HCT116 (cell line): ENCODE results near the gene ADAT3. TPM values are rescaled to one million over a fixed set of nuclear protein-coding genes. Genes with fewer than 3 reads are reported as not detected.

Experiments used
- ATAC-seq: fragments of 200-7000 bp; cut with Tn5 transposase; 2 replicates; pipeline ENCODE4 v1.9.1; 2020; ENCODE audit warnings: mild to moderate bottlenecking, moderate library complexity
- BruUV-seq: library from RNA; stranded (reverse); fragments of 400-500 nt; replicated peaks from 2 replicates; lab custom pipeline; 2021; lab: Mats Ljungman, UMichigan
- CTCF ChIA-PET: fragments of 300-600 bp; sonication (Branson Sonifier 250); formaldehyde crosslinking; loops from one replicate; lab custom pipeline; 2021; ENCODE audit warnings: antibody characterized with exemption; lab: Charles Lee
- POLR2A ChIA-PET: fragments of 300-600, 350-600 bp; sonication (Branson Sonifier 250); formaldehyde crosslinking; loops from one replicate; lab custom pipeline; 2021; ENCODE audit warnings: antibody characterized with exemption; lab: Charles Lee
- RAD21 ChIA-PET, 2 experiments: fragments of 300-600 bp; sonication (Branson Sonifier 250); formaldehyde crosslinking; loops; one replicate each; lab custom pipeline; 2023; ENCODE audit warnings: low total read pairs in 2 of 2; ENCODE audit not compliant: uncharacterized antibody in 2 of 2, unreplicated experiment in 2 of 2, low non-redundant PET in 1 of 2; lab: Charles Lee
- DNase-seq: peaks from one replicate; pipeline ENCODE4 v3.0.0-alpha.2; 2010; ENCODE audit warnings: low read depth, low spot score
- H2AFZ ChIP-seq: fragments of 200-600 bp; shearing (Covaris generic), sonication (generic); 2 replicates; pipeline ENCODE4 v1.6.1; 2017; ENCODE audit warnings: low read depth, mixed run types, mixed read lengths, antibody characterized with exemption, low read length; ENCODE audit not compliant: poor library complexity, severe bottlenecking
- H3K27ac ChIP-seq: 2 replicates; pipeline ENCODE4 v1.5.1; 2012; ENCODE audit warnings: low read depth, low read length
- H3K27me3 ChIP-seq: fragments of 200-600 bp; sonication (generic); 2 replicates; pipeline ENCODE4 v1.6.1; 2016; ENCODE audit warnings: mixed run types, low read length, mixed read lengths; ENCODE audit not compliant: insufficient read depth
- H3K36me3 ChIP-seq, 2 experiments: fragments of 200-500 bp in 1 of 2; fragments of 200-600 bp in 1 of 2; sonication (Bioruptor generic) in 1 of 2; sonication (generic) in 1 of 2; 2 replicates each; pipeline versions ENCODE4 v1.5.1 to v1.6.1; 2014 to 2016; ENCODE audit warnings: low read length in 2 of 2, inconsistent platforms in 1 of 2, mixed read lengths in 1 of 2, mixed run types in 1 of 2; ENCODE audit not compliant: insufficient read depth in 2 of 2, control insufficient read depth in 1 of 2
- H3K4me1 ChIP-seq, 2 experiments: fragments of 200-600 bp in 1 of 2; sonication (generic) in 1 of 2; 2 replicates each; pipeline versions ENCODE4 v1.5.1 to v1.6.1; 2012 to 2017; ENCODE audit warnings: low read length in 2 of 2, inconsistent platforms in 1 of 2, mild to moderate bottlenecking in 1 of 2, mixed read lengths in 1 of 2, mixed run types in 1 of 2, moderate library complexity in 1 of 2; ENCODE audit not compliant: insufficient read depth in 2 of 2, control insufficient read depth in 1 of 2
- H3K4me2 ChIP-seq: fragments of 200-600 bp; sonication (generic); 2 replicates; pipeline ENCODE4 v1.6.1; 2017; ENCODE audit warnings: mixed run types, low read length, mixed read lengths
- H3K4me3 ChIP-seq, 2 experiments: fragments of 200-600 bp in 1 of 2; sonication (generic) in 1 of 2; replicated peaks in 1 of 2; 2 replicates each; pipeline ENCODE4 v1.5.1; 2011 to 2016; ENCODE audit warnings: low read length in 2 of 2, control low read depth in 1 of 2, low read depth in 1 of 2, mild to moderate bottlenecking in 1 of 2, mixed read lengths in 1 of 2, mixed run types in 1 of 2
- H3K79me2 ChIP-seq: fragments of 200-600 bp; sonication (generic); 2 replicates; pipeline ENCODE4 v1.6.1; 2017; ENCODE audit warnings: mild to moderate bottlenecking, mixed run types, low read length, moderate library complexity, mixed read lengths; ENCODE audit not compliant: insufficient read depth
- H3K9ac ChIP-seq: fragments of 200-600 bp; sonication (generic); 2 replicates; pipeline ENCODE4 v1.6.1; 2016; ENCODE audit warnings: low read length, mixed read lengths
- H3K9me2 ChIP-seq: fragments of 200-600 bp; sonication (generic), shearing (Covaris generic); 2 replicates; pipeline ENCODE4 v1.6.1; 2017; ENCODE audit warnings: mixed run types, mild to moderate bottlenecking, moderate library complexity; ENCODE audit not compliant: insufficient read depth
- H3K9me3 ChIP-seq, 2 experiments: fragments of 200-500 bp in 1 of 2; fragments of 200-600 bp in 1 of 2; sonication (Bioruptor generic) in 1 of 2; sonication (generic) in 1 of 2; 2 replicates each; pipeline ENCODE4 v1.6.1; 2014 to 2017; ENCODE audit warnings: low read length in 2 of 2, mixed read lengths in 2 of 2, inconsistent platforms in 1 of 2, low read depth in 1 of 2, mild to moderate bottlenecking in 1 of 2, mixed run types in 1 of 2, moderate library complexity in 1 of 2; ENCODE audit not compliant: control insufficient read depth in 1 of 2, insufficient read depth in 1 of 2
- H4K20me1 ChIP-seq: fragments of 200-600 bp; sonication (generic), shearing (Covaris generic); 2 replicates; pipeline ENCODE4 v1.6.1; 2017; ENCODE audit warnings: mixed run types, mild to moderate bottlenecking, moderate library complexity; ENCODE audit not compliant: insufficient read depth
- ATF3 ChIP-seq: IDR thresholded peaks from 2 replicates; pipeline ENCODE4 v1.6.1; 2012
- CBX3 ChIP-seq: IDR thresholded peaks from 2 replicates; pipeline ENCODE4 v1.6.1; 2012; ENCODE audit warnings: low read depth
- CTCF ChIP-seq, 3 experiments: fragments of 200-600 bp in 1 of 3; sonication (generic) in 1 of 3; IDR thresholded peaks in 2 of 3; conservative IDR thresholded peaks in 1 of 3; 2 replicates each; pipeline ENCODE4 v1.5.1; 2012 to 2017; ENCODE audit warnings: low read depth in 2 of 3, low read length in 2 of 3, antibody characterized with exemption in 1 of 3, borderline replicate concordance in 1 of 3, control low read depth in 1 of 3, mild to moderate bottlenecking in 1 of 3, mixed read lengths in 1 of 3, mixed run types in 1 of 3, moderate library complexity in 1 of 3; ENCODE audit not compliant: insufficient read depth in 1 of 3
- EGR1 ChIP-seq: IDR thresholded peaks from 2 replicates; pipeline ENCODE4 v1.6.1; 2012; ENCODE audit warnings: low read depth
- ELF1 ChIP-seq: IDR thresholded peaks from 2 replicates; pipeline ENCODE4 v1.6.1; 2012; ENCODE audit warnings: low read depth, borderline replicate concordance
- EZH2 ChIP-seq: fragments of 200-600 bp; sonication (generic); IDR thresholded peaks from 2 replicates; pipeline ENCODE4 v1.6.1; 2017; ENCODE audit warnings: antibody characterized with exemption, mixed run types
- FOSL1 ChIP-seq: IDR thresholded peaks from 2 replicates; pipeline ENCODE4 v1.6.1; 2012; ENCODE audit warnings: low read depth
- JUND ChIP-seq: IDR thresholded peaks from 2 replicates; pipeline ENCODE4 v1.6.1; 2012
- POLR2A ChIP-seq: IDR thresholded peaks from 2 replicates; pipeline ENCODE4 v1.7.0; 2011; ENCODE audit warnings: borderline replicate concordance; ENCODE audit not compliant: insufficient read depth, insufficient read length; ENCODE audit errors: extremely low read depth
- POLR2AphosphoS5 ChIP-seq: IDR thresholded peaks from 2 replicates; pipeline ENCODE4 v1.6.1; 2011; ENCODE audit warnings: mild to moderate bottlenecking, low read depth, low read length, moderate library complexity
- RAD21 ChIP-seq: IDR thresholded peaks from 2 replicates; pipeline ENCODE4 v1.6.1; 2012; ENCODE audit warnings: low read depth, mild to moderate bottlenecking
- REST ChIP-seq: IDR thresholded peaks from 2 replicates; pipeline ENCODE4 v1.6.1; 2012; ENCODE audit warnings: low read depth
- SIN3A ChIP-seq: IDR thresholded peaks from 2 replicates; pipeline ENCODE4 v1.6.1; 2012; ENCODE audit warnings: low read depth
- SP1 ChIP-seq: IDR thresholded peaks from 2 replicates; pipeline ENCODE4 v1.6.1; 2012; ENCODE audit warnings: low read depth
- SRF ChIP-seq: IDR thresholded peaks from 2 replicates; pipeline ENCODE4 v1.6.1; 2012; ENCODE audit warnings: low read depth
- YY1 ChIP-seq: IDR thresholded peaks from 2 replicates; pipeline ENCODE4 v1.6.1; 2011; ENCODE audit warnings: low read length, low read depth, moderate library complexity, mild to moderate bottlenecking; ENCODE audit not compliant: insufficient replicate concordance; ENCODE audit errors: extremely low read depth
- ZBTB33 ChIP-seq: IDR thresholded peaks from 2 replicates; pipeline ENCODE4 v1.6.1; 2011; ENCODE audit warnings: mild to moderate bottlenecking, low read length, moderate library complexity; ENCODE audit not compliant: insufficient replicate concordance; ENCODE audit errors: extremely low read depth
- ZFX ChIP-seq: fragments of 450-650 bp; IDR thresholded peaks from 2 replicates; pipeline ENCODE4 v1.6.1; 2017
- ZNF274 ChIP-seq: fragments of 200-500 bp; sonication (Bioruptor generic); IDR thresholded peaks from 2 replicates; pipeline ENCODE4 v1.6.1; 2014; ENCODE audit warnings: mild to moderate bottlenecking, low read depth, low read length, inconsistent platforms
- intact Hi-C: fragments of 100-400 bp; cut with micrococcal nuclease; formaldehyde crosslinking; loops from 2 replicates; pipeline ENCODE4 v1.10.0; 2022
- total RNA-seq: library from RNA; stranded (reverse); gene quantifications from one replicate; pipeline ENCODE4 v1.2.1, GENCODE V29; 2021; ENCODE audit not compliant: unreplicated experiment

The ADAT3 gene
- total RNA-seq, 1 experiment from 2014 or later = 15.9 TPM

GRCh38 chr19:1906985-1907562 lies 1.9 kb downstream of the ADAT3 start:
- Histone ChIP-seq H2AFZ (no peak overlapping the region), H3K27me3 (no peaks in the 10 kb centered on the region), H4K20me1 (no peaks in the 10 kb centered on the region), H3K9ac (no peak overlapping the region), H3K9me3 (no peaks in the 10 kb centered on the region), H3K36me3 (peaks cover 0 to 4% of the 10 kb centered on the region in 2 experiments; a peak in 2 of 4 replicates), H3K9me2 (no peaks in the 10 kb centered on the region), H3K4me3 (no peak overlapping the region), H3K27ac (no peak overlapping the region), H3K4me1 (peaks cover 9 to 26% of the 10 kb centered on the region in 2 experiments; a peak in 3 of 4 replicates), H3K79me2 (peaks cover 65% of the 10 kb centered on the region), H3K4me2 (no peak overlapping the region; the same call in 1 of the 2 replicates)
- ChIA-PET RAD21 (no interaction called here), CTCF (no interaction called here), POLR2A (interaction anchor here (1.6 kb wide), 1 partner anchor 9 kb away, joined by 3 read pairs; no protein-coding TSS in a partner anchor)
- TF ChIP-seq FOSL1 (no peak), POLR2A (no peak), ELF1 (no peak), REST (no peak), CTCF (IDR thresholded peaks at IDR 0.05 in 2 of 3, conservative IDR thresholded peaks at IDR 0.05 in 1 of 3; ENCODE audit: borderline replicate concordance in 1 of 3, insufficient read depth in 1 of 3, low read depth in 2 of 3, low read length in 2 of 3) (no peak), EGR1 (no peak), EZH2 (no peak), YY1 (no peak), ZNF274 (no peak), ATF3 (no peak), JUND (no peak), SRF (no peak), ZBTB33 (no peak), POLR2AphosphoS5 (no peak), ZFX (no peak), RAD21 (no peak), SP1 (no peak), SIN3A (no peak), CBX3 (no peak)
- no peak for DNase-seq
- intact Hi-C loops = loop anchor here (5.0 kb wide), 1 partner anchor 245 kb away; the partner anchor contains the start of gene AP3D1
- ATAC-seq = no peak
- no TSS peak for BruUV-seq
